ENCODE measurements around the gene TRIM74.
"Not testable (repeated sequence)": the region's sequence is repeated elsewhere in the genome, so short reads cannot be mapped to it uniquely, and the experiment has no call there.

The TRIM74 gene

DNA sequence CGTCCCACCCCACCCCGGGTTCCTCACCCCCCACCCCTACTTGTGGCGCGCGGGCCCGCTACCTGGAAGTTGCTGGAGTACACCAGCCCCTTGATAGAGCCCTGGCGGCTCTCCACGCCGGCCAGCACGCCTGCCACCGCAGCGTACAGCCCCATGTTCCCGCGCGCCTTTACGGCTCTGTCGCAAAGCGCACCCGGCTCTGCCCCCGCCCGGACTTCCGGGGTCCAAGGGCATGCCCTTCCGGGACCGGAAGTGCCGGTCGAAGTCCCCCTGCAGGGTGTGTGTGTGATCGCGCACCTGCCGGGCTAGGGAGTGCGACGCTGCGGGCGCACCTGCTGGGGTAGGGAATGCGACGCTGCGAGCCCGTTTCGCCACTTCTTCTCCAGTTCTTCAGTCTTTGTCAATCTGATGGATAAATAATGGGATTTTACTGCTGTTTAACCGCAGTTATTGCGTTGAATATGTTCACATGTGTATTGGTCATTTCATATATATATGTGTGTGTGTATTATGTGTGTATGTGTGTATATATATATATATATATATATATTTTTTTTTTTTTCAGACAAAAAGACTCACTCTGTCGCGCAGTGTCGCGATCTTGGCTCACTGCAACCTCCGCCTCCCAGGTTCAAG lies 14.6 kb downstream of the TRIM74 start:
- not testable (repeated sequence) for DNase-seq

DNA sequence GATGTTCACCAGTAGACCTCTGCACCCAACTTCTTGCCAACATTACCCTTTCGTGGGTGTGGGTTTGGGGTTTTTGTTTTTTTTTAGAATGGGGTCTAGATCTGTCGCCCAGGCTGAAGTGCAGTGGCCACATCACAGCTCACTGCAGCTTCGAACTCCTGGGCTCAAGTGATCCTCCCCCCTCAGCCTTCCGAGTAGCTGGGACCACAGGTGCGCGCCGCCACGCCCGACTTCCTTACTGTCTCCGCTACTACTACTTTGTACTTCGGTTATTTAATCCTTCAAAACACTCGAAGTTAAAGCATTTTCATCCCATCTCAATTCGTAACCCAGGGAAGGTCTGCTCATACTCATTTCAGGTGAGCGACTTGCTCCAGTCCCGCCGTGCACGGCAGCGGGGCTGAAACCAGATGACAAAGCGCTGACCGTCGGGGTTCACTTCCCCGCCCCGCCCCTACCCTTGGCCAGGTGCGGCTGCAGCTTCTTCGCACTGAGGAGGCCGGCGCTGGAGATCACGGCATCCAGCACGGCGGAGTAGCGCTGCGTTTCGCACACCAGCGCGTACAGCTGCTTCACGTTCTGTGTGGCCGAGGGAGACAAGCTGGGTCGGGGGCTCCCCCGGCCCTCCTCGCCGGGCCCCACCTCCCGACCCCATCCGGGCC lies 15.2 kb downstream of the TRIM74 start:
- DNase-seq = not testable (repeated sequence)

DNA sequence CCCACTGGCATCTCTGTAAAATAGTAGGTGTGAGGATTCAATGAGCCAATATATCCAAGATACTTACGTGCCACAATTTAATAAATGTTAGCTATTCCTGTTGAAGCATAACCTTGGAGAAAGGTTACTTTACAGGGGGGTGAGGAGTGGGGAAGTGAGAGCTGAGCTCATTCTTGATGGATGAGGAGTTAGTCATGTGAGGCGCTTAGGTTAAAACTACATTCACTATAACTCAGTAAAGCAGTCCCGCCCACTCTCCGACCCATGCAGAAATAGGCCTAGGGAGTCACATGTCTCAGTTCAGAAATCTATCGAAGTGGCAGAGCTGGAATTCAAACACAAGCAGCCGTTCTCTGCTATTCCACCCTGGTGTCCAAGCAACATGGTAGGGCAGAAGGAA lies 18.8 kb downstream of the TRIM74 start:
- not testable (repeated sequence) for DNase-seq

DNA sequence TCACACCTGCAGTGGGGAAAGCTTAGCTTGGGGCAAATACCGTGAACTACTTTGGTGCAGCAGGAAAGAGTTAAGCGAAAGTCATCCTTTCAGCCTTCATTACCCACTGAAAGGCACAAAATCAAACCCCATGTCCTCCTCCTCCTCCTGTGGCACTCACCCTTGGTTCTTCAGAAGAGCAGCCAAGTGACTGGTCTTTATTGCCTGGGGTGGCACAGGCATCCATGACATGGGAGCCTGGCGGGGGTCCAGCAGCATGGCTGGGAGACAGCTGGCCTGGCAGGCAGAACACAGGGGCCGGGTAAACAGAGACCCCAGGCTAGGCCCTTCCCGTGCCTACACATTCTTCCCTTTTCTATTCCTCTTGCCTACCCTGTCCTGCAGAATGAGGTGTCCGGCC lies 19.6 kb downstream of the TRIM74 start:
- not testable (repeated sequence) for DNase-seq

DNA sequence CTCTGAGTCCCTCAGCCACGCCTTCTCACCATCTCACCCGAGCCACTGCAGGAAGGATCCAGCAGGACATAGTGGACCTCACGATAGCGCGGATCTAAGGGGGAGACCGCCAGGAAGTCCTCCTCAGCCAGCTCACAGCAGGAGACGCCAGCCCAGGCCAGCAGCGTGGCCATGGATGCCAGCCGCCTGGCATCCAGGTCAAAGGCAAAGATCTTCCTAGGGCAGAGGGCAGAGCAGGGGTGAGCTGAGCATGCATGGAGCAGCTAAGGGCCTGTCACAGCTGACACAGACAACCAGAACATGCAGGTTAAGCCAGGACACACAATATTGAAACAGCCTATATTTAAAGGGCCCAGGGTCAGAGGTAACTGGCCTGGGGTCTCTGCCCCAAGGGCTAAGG lies 20.0 kb downstream of the TRIM74 start:
- DNase-seq = not testable (repeated sequence)

DNA sequence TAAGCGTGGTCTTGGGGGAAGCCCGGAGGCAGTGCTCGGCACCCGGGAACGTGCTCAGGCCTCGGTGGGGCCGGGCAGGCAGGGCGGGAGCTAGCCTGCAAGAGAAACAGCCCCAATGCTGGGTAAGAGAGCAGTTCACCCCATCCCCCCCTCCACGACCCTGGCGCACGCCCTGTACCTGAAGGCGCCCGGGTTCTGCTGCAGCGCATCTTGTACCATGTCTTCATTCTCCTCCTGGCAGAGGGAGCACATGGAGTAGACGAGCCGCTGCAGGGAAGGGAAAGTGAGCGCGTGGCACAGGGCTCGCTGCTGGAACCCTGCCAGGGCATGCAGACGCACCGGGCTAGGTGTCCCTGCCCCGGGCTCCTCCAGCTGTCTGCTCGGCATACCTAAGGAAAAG lies 20.6 kb downstream of the TRIM74 start:
- DNase-seq = not testable (repeated sequence)

DNA sequence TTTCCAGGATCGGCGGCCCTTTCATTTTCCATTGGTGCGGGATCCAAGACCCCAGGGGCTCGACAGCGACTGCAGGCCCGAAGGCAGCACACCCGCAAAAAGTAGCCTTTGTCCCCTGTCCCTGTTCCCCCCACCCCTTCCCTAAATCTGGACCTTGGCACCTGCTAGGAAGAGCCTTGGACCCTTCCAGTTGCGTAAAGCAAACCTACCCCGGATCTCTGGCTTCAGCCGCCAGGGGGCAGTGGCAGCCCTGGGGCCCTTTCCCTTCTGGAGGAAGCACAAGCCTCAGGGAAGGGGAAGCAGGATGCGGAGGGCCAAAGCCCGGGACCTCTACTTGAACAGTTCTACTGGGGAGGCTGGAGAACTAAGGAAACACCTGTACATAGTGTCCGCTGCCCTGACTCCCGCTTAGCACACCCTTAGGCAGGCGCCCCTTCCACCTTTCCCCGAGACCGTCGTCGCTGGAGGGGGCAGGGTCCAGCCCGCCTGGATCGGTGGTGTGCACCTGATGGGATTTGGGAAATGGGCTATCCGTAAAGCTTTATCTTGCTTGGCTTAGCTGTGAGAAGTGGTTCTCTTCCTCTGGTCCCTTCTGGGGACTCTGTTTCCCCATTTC lies 23.0 kb downstream of the TRIM74 start:
- DNase-seq = not testable (repeated sequence)

DNA sequence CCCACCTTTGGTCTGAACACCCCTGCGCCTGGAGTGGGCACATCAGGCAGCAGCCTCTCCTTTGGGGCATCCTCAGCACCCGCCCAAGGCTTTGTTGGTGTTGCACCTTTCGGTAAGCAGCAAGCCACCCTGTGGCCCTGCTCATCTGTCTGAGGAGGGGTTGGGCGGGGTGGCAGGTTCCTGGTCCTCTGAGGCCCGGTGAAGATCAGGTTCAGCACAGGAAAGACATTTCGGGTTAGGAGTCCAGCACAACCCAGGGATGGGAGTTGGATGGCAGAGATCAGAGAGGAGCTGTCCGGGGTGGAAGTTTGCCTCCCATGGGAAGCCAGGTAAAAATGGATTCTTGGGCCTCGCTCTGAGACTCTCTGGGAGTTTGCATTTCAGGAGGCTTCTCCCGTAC lies 23.7 kb downstream of the TRIM74 start:
- DNase-seq = not testable (repeated sequence)

DNA sequence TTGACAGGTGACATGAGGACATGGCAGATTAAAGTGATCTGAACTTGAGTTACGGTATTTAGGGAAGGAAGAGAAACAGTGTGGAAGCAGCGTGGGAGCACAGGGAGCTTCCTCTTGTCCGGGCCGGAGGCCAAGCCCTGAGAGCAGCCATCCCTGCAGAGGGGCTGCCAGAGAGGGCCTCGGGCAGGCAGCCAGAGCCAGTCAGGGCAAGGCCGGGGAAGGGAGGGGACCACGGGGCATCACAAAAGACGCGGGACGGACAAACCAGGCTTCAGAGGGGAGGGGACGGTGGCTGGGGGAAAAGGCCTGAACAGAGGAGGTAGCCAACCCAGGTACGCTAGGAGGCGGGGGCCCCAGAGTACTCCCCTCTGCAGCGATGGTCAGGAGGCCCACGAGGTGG lies 24.3 kb downstream of the TRIM74 start:
- DNase-seq = not testable (repeated sequence)

DNA sequence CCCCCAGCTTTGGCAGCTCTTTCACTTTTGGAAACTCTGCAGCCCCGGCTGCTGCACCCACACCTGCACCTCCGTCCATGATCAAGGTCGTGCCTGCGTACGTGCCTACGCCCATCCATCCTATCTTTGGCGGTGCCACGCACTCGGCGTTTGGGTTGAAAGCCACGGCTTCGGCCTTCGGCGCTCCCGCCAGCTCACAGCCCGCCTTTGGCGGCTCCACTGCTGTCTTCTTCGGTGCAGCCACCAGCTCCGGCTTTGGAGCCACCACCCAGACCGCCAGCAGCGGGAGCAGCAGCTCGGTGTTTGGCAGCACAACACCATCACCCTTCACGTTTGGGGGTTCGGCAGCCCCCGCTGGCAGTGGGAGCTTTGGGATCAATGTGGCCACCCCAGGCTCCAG lies 26.3 kb downstream of the TRIM74 start:
- DNase-seq = not testable (repeated sequence)

DNA sequence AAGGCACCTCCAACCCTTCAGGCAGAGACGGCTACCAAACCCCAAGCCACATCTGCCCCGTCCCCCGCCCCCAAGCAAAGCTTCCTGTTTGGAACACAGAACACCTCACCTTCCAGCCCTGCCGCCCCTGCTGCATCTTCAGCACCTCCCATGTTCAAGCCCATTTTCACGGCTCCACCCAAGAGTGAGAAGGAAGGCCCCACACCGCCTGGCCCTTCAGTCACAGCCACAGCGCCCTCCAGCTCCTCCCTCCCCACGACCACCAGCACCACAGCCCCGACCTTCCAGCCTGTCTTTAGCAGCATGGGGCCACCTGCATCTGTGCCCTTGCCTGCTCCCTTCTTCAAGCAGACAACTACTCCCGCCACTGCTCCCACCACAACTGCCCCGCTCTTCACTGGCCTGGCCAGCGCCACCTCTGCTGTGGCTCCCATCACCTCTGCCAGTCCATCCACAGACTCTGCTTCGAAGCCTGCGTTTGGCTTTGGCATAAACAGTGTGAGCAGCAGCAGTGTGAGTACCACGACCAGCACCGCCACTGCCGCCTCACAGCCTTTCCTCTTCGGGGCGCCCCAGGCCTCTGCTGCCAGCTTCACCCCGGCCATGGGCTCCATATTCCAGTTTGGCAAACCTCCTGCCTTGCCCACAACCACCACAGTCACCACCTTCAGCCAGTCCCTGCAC lies 27.1 kb downstream of the TRIM74 start:
- DNase-seq = not testable (repeated sequence)

DNA sequence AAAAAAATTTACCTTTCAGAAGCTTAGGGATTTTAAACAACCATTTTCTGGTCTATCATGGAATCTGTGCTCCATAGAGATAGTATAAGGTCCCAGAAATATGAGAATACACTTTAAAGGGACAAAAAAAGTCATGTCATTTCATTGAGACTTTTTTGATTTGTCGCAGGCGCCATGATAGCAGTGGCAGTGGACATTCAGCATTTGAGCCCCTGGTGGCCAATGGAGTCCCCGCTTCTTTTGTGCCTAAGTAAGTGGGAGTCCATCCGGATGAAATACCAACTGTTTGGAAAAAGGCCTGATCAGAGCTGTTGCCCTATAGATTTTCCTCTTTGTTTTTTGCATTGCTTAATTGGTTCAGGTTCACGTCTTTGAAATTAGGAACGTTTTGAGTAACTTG lies 41.0 kb downstream of the TRIM74 start:
- DNase-seq = not testable (repeated sequence)

DNA sequence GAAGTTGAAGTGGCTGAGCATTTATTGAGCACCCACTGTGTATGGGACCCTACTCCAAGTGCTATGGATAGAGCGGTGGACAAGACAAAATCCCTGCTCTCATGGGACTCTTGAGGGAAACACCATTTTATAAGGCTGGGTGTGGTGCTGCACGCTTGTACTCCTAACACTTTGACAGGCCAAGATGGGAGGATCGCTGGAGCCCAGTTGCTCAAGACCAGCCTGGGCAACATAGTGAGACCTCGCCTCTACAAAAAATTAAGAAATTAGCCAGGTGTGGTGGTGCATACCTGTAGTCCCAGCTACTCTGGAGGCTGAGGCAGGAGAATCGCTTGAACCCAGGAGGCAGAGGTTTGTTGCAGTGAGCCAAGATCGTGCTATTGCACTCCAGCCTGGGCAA lies 41.5 kb downstream of the TRIM74 start:
- not testable (repeated sequence) for DNase-seq

DNA sequence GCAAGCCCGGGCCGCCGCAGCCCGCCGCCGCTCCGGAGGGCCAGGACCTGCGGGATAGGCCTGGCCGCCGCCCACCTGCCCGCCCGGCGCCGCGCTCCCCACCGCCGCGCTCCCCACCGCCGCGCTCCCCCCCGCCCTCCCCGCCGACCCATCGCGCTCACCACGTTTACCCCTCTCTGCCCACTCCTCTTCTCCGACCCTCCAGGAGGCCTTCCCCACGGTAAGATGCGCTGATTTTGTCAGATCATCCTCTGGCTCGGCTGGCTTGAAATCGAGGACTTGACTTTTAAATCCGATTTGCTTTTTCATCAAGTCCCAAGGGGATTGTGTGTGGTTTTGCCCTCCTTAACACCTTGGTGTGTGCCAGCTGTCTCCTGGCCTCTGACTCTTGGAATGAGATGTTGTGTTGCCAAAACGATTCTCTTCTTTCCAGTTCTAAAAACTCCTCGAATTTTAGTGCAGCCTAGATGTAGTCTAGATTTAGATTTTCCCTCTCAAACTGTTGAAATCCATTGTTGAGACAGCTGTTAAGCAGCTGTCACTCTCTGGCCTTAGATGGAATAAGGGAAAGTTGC lies 43.6 kb downstream of the TRIM74 start:
- DNase-seq = no peak

DNA sequence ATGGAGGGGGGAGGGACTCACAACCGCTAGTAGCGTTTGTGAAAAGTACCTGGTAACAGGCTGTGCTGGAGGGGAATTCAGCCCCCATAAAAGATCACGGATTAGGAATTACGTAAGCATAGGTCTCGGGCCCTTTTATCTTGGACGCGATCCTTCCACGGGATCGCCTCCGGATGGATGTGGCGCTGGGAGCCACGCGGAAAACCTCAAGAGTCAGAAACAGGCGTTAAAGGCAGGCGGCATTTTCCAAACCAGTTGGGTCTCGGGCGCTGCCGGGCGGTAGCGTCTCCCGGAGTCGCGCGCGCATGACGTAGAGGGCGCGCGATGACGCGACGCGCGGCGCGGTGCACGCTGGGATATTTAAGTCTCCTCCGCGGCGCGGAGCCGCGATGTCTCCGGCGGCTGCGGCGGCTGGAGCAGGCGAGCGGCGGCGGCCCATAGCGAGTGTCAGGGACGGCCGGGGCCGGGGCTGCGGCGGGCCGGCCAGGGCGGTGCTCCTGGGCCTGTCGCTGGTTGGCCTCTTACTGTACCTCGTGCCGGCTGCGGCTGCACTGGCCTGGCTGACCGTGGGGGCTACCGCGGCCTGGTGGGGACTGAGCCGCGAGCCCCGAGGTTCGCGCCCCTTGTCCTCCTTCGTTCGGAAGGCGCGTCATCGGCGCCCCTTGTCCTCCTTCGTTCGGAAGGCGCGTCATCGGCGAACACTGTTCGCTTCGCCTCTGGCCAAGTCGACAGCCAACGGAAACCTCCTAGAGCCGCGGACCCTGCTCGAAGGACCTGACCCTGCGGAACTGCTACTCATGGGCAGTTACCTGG lies 44.3 kb downstream of the TRIM74 start, which contains the start of gene POM121:
Gene POM121, plus strand, starts transcription at position 363 of the 813 bp plus-strand sequence. Its CDS starts 27 bp downstream, at position 390.
- peak; percentile 89 for DNase-seq

DNA sequence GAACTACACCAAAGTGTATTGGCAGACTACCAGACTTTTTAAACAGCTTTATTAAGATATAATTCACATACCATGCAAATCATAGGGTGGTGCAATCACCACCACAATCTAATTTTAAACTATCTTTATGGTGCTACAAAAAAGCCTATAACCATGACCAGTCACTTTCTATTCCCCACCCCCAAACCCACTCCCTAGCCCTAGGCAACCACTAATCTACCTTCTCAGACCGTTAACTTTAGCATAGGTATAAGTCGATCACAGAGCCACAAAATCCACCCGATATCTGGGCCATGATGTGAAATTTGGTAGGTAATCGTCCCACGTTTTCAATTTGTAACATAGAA lies 44.9 kb downstream of the TRIM74 start:
- DNase-seq = no peak

DNA sequence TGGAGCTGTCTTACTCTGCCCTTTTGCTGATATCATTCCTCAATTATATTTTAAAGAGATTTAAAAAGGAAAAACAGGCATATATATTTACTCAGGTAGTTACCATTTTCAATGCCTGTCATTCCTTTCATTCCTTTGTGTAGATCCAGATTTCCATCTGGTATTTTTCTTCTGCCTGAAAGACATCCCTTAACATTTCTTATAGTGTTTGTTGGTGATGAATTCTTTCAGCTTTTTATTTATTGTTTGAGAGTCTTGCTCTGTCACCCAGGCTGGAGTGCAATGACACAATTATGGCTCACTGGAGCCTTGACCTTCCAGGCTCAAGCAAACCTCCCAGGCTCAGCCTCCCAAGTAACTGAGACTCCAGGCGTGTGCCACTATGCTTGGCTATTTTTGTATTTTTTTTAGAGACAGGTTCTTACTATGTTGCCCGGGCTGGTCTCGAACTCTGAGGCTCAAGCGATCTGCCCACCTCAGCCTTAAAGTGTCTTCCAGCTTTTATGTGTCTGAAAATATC lies 50.0 kb downstream of the TRIM74 start:
- DNase-seq = no peak

DNA sequence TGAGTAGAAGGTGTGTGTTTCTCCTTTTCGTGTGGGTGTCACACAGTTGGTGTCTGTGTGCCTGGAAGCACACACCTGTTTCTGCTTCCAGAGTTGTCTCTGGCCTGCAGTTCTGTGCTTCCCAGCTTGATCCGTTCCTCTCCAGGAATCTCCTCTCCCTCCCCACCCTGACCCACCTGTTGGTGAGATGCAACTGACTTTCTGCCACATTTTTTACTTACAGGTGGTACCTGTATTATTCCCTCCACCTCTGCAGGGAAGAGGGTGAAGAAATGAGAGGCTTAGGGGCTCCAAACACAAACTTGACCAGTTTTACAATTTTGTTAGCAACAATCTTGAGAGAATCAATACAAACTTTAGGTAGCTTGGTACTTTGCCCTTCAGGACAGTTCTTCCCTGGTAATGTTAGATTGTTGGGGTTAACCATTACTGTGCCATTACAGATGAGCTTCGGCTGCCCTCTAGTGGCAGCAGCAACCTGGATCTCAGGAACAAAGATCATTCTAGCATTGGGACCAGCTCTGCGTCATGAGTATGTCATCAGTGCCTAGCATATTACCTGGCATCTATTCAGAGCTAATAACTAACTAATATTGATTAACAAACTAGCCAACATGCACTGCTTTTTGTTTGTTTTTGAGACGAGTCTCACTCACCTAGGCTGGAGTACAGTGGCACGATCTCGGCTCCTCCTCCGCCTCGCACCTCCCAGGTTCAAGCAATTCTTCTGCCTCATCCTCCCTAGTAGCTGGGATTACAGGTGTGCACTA lies 54.3 kb downstream of the TRIM74 start:
- DNase-seq = peak; percentile 67

DNA sequence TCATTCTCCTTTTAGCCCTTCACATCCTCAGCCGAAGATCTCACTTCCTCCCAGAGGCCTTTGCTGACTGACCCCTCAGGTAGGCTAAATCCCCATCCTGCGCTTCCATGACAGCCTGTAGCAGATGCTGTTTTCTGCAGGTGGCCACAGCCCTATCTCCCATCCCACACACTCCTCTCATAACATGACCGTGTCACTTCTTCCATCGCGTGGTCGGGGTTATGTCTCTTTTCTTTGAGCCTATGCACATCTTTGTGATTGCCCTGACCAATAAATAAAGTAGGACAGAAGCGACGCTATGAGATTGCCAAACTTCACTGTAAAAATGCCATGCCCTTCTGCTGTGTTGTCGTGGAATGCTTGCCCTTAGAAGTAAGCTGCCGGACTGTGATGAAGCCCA lies 55.5 kb downstream of the TRIM74 start:
- not testable (repeated sequence) for DNase-seq

DNA sequence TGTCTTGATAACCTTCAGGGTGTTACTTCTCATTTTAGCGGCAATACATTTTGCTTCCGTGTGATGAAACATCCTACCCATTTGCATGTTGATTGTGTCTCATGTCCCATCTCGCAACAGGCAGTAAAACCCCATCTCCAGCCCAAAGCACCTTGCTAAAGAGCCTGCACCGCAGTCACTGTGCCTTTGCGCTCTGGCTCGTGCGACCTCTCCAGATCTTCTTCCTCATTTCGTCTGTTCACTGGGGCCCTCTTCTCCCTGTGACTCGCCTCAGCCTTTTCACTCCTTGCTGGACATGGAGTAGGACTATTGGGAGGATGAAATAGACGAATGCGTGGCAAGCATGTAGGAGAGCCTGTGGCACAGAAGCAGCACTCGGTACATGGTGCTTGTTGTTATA lies 57.9 kb downstream of the TRIM74 start:
- DNase-seq = not testable (repeated sequence)

All from activated CD4-positive, alpha-beta T cell treated with anti-CD3 and anti-CD28 coated beads, Interleukin-2, Interleukin-6, amounts not matched to agents 100 ng/mL and 50 ng/mL, durations not matched to agents 16 hours and 8 hours (primary cell).